Measurements from ENCODE around the gene ACSS1. TPM values are rescaled to one million over a fixed set of nuclear protein-coding genes. Genes with fewer than 3 reads are reported as not detected.
A peak's percentile ranks its signal among the peaks of the same experiment; 100 is the strongest.

The ACSS1 gene
- polyA plus RNA-seq, 2 of the 4 experiments (the other 2 are of a cell fraction): 7.2 to 7.6 TPM

DNA sequence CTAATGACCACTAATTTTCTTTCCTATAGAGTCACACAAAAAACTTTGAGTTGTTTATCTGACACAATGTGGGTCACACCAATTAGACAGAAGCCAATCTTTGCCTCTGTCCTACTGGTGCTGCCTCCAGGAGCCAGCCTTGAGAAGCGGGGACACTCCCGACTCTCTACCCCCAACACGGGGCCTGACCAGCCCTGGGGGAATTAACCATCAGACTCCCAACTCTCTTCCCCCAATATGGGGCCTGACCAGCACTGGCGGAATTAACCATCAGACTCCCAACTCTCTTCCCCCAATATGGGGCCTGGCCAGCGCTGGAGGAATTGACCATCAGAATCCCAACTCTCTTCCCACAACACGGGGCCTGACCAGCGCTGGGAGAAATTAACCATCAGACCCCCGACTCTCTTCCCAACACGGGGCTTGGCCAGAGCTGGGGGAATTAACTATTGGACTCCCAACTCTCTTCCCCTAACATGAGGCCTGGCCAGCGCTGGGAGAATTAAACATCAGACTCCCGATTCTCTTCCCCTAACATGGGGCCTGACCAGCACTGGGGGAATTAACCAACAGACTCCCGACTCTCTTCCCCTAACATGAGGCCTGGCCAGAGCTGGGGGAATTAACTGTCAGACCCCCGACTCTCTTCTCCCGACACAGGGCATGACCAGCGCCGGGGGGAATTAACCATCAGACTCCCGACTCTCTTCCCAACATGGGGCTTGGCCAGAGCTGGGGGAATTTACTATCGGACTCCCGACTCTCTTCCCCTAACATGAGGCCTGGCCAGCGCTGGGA, 96.4 kb downstream of the ACSS1 start:
- H3K4me3 ChIP-seq: no peak overlapping the region
- no peaks in the 10 kb centered on the region for H3K9me3 ChIP-seq
- DNase-seq (ENCODE audit: low read depth in 1 of 2, low spot score in 1 of 2) (no peak), ATAC-seq (no peak), FAIRE-seq (no peak)
- no peaks in the 10 kb centered on the region for H3K4me1 ChIP-seq
- 91% methylated on average over 20 of the region's 20 CpGs for WGBS (ENCODE audit: missing lambda C conversion rate)
- ChIA-PET CTCF (interaction anchor here (1.0 to 1.5 kb wide), 3 partner anchors 31 to 144 kb away, joined by 3 to 4 read pairs (median 3); no protein-coding TSS in a partner anchor), POLR2A (no interaction called here)
- H3K4me2 ChIP-seq: no peak overlapping the region
- TF ChIP-seq RNF2 (IDR thresholded peaks at IDR 0.05; ENCODE audit: borderline replicate concordance, low read depth): no peak
- TF ChIP-seq NR3C1 (IDR thresholded peaks at IDR 0.05): no peak
- TF ChIP-seq, protein P1, sequence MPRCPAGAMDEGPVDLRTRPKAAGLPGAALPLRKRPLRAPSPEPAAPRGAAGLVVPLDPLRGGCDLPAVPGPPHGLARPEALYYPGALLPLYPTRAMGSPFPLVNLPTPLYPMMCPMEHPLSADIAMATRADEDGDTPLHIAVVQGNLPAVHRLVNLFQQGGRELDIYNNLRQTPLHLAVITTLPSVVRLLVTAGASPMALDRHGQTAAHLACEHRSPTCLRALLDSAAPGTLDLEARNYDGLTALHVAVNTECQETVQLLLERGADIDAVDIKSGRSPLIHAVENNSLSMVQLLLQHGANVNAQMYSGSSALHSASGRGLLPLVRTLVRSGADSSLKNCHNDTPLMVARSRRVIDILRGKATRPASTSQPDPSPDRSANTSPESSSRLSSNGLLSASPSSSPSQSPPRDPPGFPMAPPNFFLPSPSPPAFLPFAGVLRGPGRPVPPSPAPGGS (IDR thresholded peaks at IDR 0.05): no peak
- TF ChIP-seq HOXA7 (CRISPR knock-in tag; IDR thresholded peaks at IDR 0.05): no peak
- TF ChIP-seq RARB (CRISPR knock-in tag; IDR thresholded peaks at IDR 0.05): no peak
- no peak for TF ChIP-seq TFCP2L1 (CRISPR knock-in tag; IDR thresholded peaks at IDR 0.05)
- H3K27ac ChIP-seq: no peak overlapping the region

DNA sequence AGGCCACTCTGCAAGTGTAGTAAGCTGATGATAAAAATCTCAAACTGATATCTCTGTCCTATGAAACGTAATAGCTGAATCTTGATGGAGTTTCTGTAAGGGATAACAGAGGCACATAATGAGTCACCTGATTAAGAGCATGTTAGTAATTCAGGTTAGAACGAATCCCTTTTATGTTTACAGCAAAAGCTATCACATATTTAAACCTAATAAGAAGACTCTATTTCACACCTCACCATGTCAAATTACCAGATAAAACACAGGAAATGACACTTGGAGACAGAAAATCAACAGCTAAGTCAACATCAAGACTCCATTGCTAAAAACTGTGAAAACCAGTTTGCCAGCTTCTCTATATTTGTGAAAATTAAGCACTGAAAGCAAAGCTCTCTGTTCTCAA, 97.1 kb downstream of the ACSS1 start:
- ATAC-seq (no peak), DNase-seq (ENCODE audit: low read depth in 1 of 2, low spot score in 1 of 2) (no peak), FAIRE-seq (peak; percentile 68)
- no peaks in the 10 kb centered on the region for H3K9me3 ChIP-seq
- H3K4me2 ChIP-seq: no peak overlapping the region
- H3K4me1 ChIP-seq: no peaks in the 10 kb centered on the region
- ChIA-PET POLR2A (no interaction called here), CTCF (interaction anchor here (0.7 kb wide), 1 partner anchor 23 kb away, joined by 3 read pairs; no protein-coding TSS in a partner anchor)
- no peak for TF ChIP-seq BHLHE40 (IDR thresholded peaks at IDR 0.05; ENCODE audit: low read depth, low read length)
- no peak for TF ChIP-seq EHMT2 (IDR thresholded peaks at IDR 0.05; ENCODE audit: low read depth)
- TF ChIP-seq HOXB13 (CRISPR knock-in tag; IDR thresholded peaks at IDR 0.05; ENCODE audit: low read depth): no peak
- TF ChIP-seq RCOR1 (IDR thresholded peaks at IDR 0.05; ENCODE audit: low read depth, low read length): no peak
- TF ChIP-seq KDM5A (IDR thresholded peaks at IDR 0.05): no peak
- no peak for TF ChIP-seq NPAS2 (CRISPR knock-in tag; IDR thresholded peaks at IDR 0.05; ENCODE audit: borderline replicate concordance)
- no peak for TF ChIP-seq POLR2A (IDR thresholded peaks at IDR 0.05; ENCODE audit: low read length)
- TF ChIP-seq MYC (IDR thresholded peaks at IDR 0.05; ENCODE audit: borderline replicate concordance, low read length): no peak
- TF ChIP-seq, protein P2, sequence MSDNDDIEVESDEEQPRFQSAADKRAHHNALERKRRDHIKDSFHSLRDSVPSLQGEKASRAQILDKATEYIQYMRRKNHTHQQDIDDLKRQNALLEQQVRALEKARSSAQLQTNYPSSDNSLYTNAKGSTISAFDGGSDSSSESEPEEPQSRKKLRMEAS (IDR thresholded peaks at IDR 0.05): no peak
- TF ChIP-seq ESRRA (IDR thresholded peaks at IDR 0.05; ENCODE audit: borderline replicate concordance, low read length): no peak
- no peak for TF ChIP-seq CBX8 (IDR thresholded peaks at IDR 0.05)
- TF ChIP-seq RNF2 (IDR thresholded peaks at IDR 0.05; ENCODE audit: borderline replicate concordance, low read depth): no peak
- H3K4me3 ChIP-seq: no peak overlapping the region
- no peak overlapping the region for H3K27ac ChIP-seq
- WGBS (ENCODE audit: missing lambda C conversion rate): 86% methylated on average over 2 of the region's 2 CpGs

DNA sequence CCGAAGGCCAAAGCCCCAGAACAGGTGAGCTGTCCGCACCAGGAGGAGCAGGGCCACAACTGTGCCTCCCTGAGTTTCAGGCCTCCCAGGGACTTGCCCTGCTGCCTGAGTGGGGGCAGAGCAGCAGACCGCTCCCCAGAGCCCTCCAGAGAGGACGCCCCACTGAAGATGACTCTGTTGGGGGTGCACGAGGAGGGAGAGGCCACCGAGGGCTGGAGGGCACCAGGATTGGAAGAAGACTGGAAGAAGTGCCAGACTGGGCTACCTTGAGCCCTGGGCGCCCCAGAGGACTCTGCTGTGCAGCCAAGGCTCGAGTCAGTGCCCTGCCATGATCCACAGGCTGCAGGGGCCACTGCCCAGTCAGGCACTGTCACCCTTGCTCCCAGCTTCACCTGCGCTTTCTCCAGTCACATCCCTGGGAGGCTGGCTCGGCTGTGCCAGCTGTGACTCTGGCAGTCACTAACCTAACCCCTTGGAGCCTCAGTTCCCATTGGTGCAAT, 97.6 kb downstream of the ACSS1 start:
- 88% methylated on average over 10 of the region's 10 CpGs for WGBS (ENCODE audit: missing lambda C conversion rate)
- no peak overlapping the region for H3K4me2 ChIP-seq
- FAIRE-seq (no peak), DNase-seq (ENCODE audit: low read depth in 1 of 2, low spot score in 1 of 2) (no peak), ATAC-seq (no peak; a peak in 1 of 6 replicates)
- no peaks in the 10 kb centered on the region for H3K4me1 ChIP-seq
- no peak overlapping the region for H3K27ac ChIP-seq
- ChIA-PET CTCF (interaction anchor here (0.7 to 1.4 kb wide), 2 partner anchors 24 to 34 kb away, joined by 3 to 4 read pairs; no protein-coding TSS in a partner anchor), POLR2A (no interaction called here)
- no peak overlapping the region for H3K4me3 ChIP-seq
- TF ChIP-seq RNF2 (IDR thresholded peaks at IDR 0.05; ENCODE audit: borderline replicate concordance, low read depth): no peak
- TF ChIP-seq TFCP2L1 (CRISPR knock-in tag; IDR thresholded peaks at IDR 0.05): no peak
- TF ChIP-seq, protein P3, sequence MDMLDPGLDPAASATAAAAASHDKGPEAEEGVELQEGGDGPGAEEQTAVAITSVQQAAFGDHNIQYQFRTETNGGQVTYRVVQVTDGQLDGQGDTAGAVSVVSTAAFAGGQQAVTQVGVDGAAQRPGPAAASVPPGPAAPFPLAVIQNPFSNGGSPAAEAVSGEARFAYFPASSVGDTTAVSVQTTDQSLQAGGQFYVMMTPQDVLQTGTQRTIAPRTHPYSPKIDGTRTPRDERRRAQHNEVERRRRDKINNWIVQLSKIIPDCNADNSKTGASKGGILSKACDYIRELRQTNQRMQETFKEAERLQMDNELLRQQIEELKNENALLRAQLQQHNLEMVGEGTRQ (IDR thresholded peaks at IDR 0.05): no peak
- TF ChIP-seq CEBPB (IDR thresholded peaks at IDR 0.05): no peak
- no peak for TF ChIP-seq HOXB13 (CRISPR knock-in tag; IDR thresholded peaks at IDR 0.05; ENCODE audit: low read depth)
- no peak for TF ChIP-seq POLR2A (IDR thresholded peaks at IDR 0.05; ENCODE audit: low read length)
- TF ChIP-seq, protein P4, sequence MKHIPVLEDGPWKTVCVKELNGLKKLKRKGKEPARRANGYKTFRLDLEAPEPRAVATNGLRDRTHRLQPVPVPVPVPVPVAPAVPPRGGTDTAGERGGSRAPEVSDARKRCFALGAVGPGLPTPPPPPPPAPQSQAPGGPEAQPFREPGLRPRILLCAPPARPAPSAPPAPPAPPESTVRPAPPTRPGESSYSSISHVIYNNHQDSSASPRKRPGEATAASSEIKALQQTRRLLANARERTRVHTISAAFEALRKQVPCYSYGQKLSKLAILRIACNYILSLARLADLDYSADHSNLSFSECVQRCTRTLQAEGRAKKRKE (CRISPR knock-in tag; IDR thresholded peaks at IDR 0.05; ENCODE audit: low read depth): no peak
- no peak for TF ChIP-seq EHMT2 (IDR thresholded peaks at IDR 0.05; ENCODE audit: low read depth)
- TF ChIP-seq RFX5 (IDR thresholded peaks at IDR 0.05): no peak
- TF ChIP-seq MYC (IDR thresholded peaks at IDR 0.05; ENCODE audit: borderline replicate concordance, low read length): no peak
- no peak for TF ChIP-seq EP300 (IDR thresholded peaks at IDR 0.05)
- no peak for TF ChIP-seq ZFP36 (IDR thresholded peaks at IDR 0.05; ENCODE audit: borderline replicate concordance, partially characterized antibody)
- no peak for TF ChIP-seq ZSCAN20 (CRISPR knock-in tag; IDR thresholded peaks at IDR 0.05)
- no peaks in the 10 kb centered on the region for H3K9me3 ChIP-seq

Measured in A549 (cell line).